ENCODE measurements around the gene SLC24A5.

- TF ChIP-seq CTCF (IDR thresholded peaks at IDR 0.05) (no peak), POLR2AphosphoS5 (IDR thresholded peaks at IDR 0.05; ENCODE audit: low read depth, low read length) (no peak), TCF7L2 (IDR thresholded peaks at IDR 0.05; ENCODE audit: low read depth, low read length) (no peak), SIN3A (IDR thresholded peaks at IDR 0.05; ENCODE audit: borderline replicate concordance, insufficient read depth, low read depth, low read length) (no peak), REST (IDR thresholded peaks at IDR 0.05; ENCODE audit: insufficient read depth in 1 of 2, low read depth in 2 of 2, low read length in 1 of 2) (no peak)
Measured at GRCh38 chr15:48091522-48091921, 29.3 kb upstream of the SLC24A5 start.

Measured in Panc1 (cell line).